8988T (cell line): ENCODE measurements around the gene VRK2.
"Not testable (repeated sequence)": the region's sequence is repeated elsewhere in the genome, so short reads cannot be mapped to it uniquely, and the experiment has no call there.

ENCODE experiments used
- DNase-seq: peaks from one replicate; pipeline ENCODE4 v3.0.0; 2011

Gene VRK2

GRCh38 chr2:58055033-58055786, 8.6 kb downstream of the VRK2 start:
- no peak for DNase-seq

GRCh38 chr2:58056192-58056916, 9.7 kb downstream of the VRK2 start:
- DNase-seq: no peak

- DNase-seq: no peak
Measured at GRCh38 chr2:58057707-58058530, 11.3 kb downstream of the VRK2 start.

GRCh38 chr2:58063641-58064040, 17.0 kb downstream of the VRK2 start:
- no peak for DNase-seq

GRCh38 chr2:58064086-58064485, 17.5 kb downstream of the VRK2 start:
- no peak for DNase-seq

- DNase-seq: no peak
Measured at GRCh38 chr2:58065248-58065647, 18.6 kb downstream of the VRK2 start.

GRCh38 chr2:58067001-58067400, 20.4 kb downstream of the VRK2 start:
- no peak for DNase-seq

GRCh38 chr2:58070765-58071164, 24.2 kb downstream of the VRK2 start:
- DNase-seq: no peak

- DNase-seq: no peak
Measured at GRCh38 chr2:58072102-58072501, 25.5 kb downstream of the VRK2 start.

- DNase-seq: no peak
Measured at GRCh38 chr2:58073008-58073407, 26.4 kb downstream of the VRK2 start.

- no peak for DNase-seq
Measured at GRCh38 chr2:58073751-58074150, 27.1 kb downstream of the VRK2 start.

GRCh38 chr2:58081000-58081399, 34.4 kb downstream of the VRK2 start:
- DNase-seq: no peak

GRCh38 chr2:58089081-58089480, 42.5 kb downstream of the VRK2 start:
- DNase-seq: no peak

- not testable (repeated sequence) for DNase-seq
Measured at GRCh38 chr2:58092772-58093171, 46.2 kb downstream of the VRK2 start.

GRCh38 chr2:58097025-58097424, 50.4 kb downstream of the VRK2 start:
- no peak for DNase-seq

GRCh38 chr2:58098254-58099095, 51.9 kb downstream of the VRK2 start:
- no peak for DNase-seq

- DNase-seq: no peak
Measured at GRCh38 chr2:58099096-58099769, 52.6 kb downstream of the VRK2 start.

GRCh38 chr2:58101500-58101899, 54.9 kb downstream of the VRK2 start:
- no peak for DNase-seq

- DNase-seq: no peak
Measured at GRCh38 chr2:58106896-58107295, 60.3 kb downstream of the VRK2 start.

- DNase-seq: no peak
Measured at GRCh38 chr2:58107803-58108710, 61.5 kb downstream of the VRK2 start.

GRCh38 chr2:58109481-58109880, 62.9 kb downstream of the VRK2 start:
- no peak for DNase-seq
